ENCODE measurements around the gene RGPD4.

DNA sequence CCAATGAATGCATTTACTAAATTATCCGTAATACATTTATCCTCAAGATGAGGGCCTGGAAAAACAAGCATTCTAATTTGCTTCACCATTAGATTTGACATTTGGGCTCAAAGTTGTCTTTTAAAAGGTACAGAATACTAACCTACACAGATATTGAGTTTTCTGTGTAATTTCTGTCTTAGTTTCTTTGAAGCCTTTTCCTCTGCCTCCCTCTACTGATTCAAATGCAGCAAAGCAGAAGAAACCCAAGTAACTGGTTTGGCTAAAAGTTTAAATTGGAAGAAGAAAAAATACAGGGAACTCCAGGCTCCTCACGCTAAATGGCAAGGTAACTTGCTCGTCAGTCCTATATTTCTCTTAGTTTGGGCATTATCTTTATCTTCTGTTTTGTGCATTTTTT is 106.3 kb downstream of the RGPD4 start:
- TF ChIP-seq EZH2 (IDR thresholded peaks at IDR 0.05; ENCODE audit: borderline replicate concordance, insufficient read depth, low read length, poor library complexity, severe bottlenecking) (no peak), POLR2AphosphoS5 (IDR thresholded peaks at IDR 0.05) (no peak)
- TF ChIP-seq, protein P1, sequence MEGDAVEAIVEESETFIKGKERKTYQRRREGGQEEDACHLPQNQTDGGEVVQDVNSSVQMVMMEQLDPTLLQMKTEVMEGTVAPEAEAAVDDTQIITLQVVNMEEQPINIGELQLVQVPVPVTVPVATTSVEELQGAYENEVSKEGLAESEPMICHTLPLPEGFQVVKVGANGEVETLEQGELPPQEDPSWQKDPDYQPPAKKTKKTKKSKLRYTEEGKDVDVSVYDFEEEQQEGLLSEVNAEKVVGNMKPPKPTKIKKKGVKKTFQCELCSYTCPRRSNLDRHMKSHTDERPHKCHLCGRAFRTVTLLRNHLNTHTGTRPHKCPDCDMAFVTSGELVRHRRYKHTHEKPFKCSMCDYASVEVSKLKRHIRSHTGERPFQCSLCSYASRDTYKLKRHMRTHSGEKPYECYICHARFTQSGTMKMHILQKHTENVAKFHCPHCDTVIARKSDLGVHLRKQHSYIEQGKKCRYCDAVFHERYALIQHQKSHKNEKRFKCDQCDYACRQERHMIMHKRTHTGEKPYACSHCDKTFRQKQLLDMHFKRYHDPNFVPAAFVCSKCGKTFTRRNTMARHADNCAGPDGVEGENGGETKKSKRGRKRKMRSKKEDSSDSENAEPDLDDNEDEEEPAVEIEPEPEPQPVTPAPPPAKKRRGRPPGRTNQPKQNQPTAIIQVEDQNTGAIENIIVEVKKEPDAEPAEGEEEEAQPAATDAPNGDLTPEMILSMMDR (IDR thresholded peaks at IDR 0.05; ENCODE audit: poor library complexity, severe bottlenecking): peak; percentile 85
